HEK293 (cell line): ENCODE data around the gene TNFAIP2.

ENCODE experiments used
- CTCF ChIA-PET: fragments of 350-600 bp; formaldehyde crosslinking; extraction: SDS; loops from one replicate; lab custom pipeline; 2021; ENCODE audit warnings: antibody characterized with exemption; lab: Yijun Ruan, JAX
- POLR2A ChIA-PET: fragments of 300-600 bp; formaldehyde crosslinking; extraction: SDS; loops from one replicate; lab custom pipeline; 2020; ENCODE audit warnings: antibody characterized with exemption, inconsistent platforms; lab: Yijun Ruan, JAX
- H3K27ac ChIP-seq: fragments of 200-500 bp; sonication (Bioruptor generic); 2 replicates; pipeline ENCODE4 v1.5.1; 2014; ENCODE audit warnings: low read depth, low read length, control low read depth, inconsistent platforms; ENCODE audit errors: extremely low read depth
- H3K36me3 ChIP-seq, 2 experiments: fragments of 200-500 bp in 1 of 2; sonication (Bioruptor generic) in 1 of 2; 1 replicate in 1 of 2; 2 replicates in 1 of 2; pipeline ENCODE4 v1.5.1; 2014 to 2017; ENCODE audit warnings: inconsistent platforms in 2 of 2, low read length in 2 of 2; ENCODE audit not compliant: control insufficient read depth in 2 of 2, insufficient read depth in 1 of 2
- H3K4me1 ChIP-seq: fragments of 200-500 bp; sonication (Bioruptor generic); 2 replicates; pipeline ENCODE4 v1.5.1; 2014; ENCODE audit warnings: mild to moderate bottlenecking, low read length, inconsistent platforms; ENCODE audit not compliant: control insufficient read depth, insufficient read depth
- H3K4me3 ChIP-seq: 2 replicates; pipeline ENCODE4 v1.5.1; 2011; ENCODE audit warnings: low read depth, mild to moderate bottlenecking, control low read depth, low read length, moderate library complexity
- H3K9me3 ChIP-seq: fragments of 200-500 bp; sonication (Bioruptor generic); 2 replicates; pipeline ENCODE4 v1.5.1; 2014; ENCODE audit warnings: low read depth, low read length, inconsistent platforms; ENCODE audit not compliant: control insufficient read depth, insufficient read depth
- FEZF1 ChIP-seq: fragments of 450-650 bp; formaldehyde crosslinking; IDR thresholded peaks from 2 replicates; pipeline ENCODE4 v1.5.1; 2016; ENCODE audit warnings: missing biosample characterization, missing genetic modification characterization
- SCRT1 ChIP-seq: fragments of 450-650 bp; formaldehyde crosslinking; IDR thresholded peaks from 2 replicates; pipeline ENCODE4 v1.5.1; 2016; ENCODE audit warnings: missing biosample characterization, missing genetic modification characterization, borderline replicate concordance
- ZNF211 ChIP-seq: fragments of 450-650 bp; formaldehyde crosslinking; IDR thresholded peaks from 2 replicates; pipeline ENCODE4 v1.5.1; 2016; ENCODE audit warnings: low read depth, missing biosample characterization, missing genetic modification characterization
- ZNF324 ChIP-seq: fragments of 450-650 bp; formaldehyde crosslinking; IDR thresholded peaks from 2 replicates; pipeline ENCODE4 v1.5.1; 2016; ENCODE audit warnings: missing biosample characterization, missing genetic modification characterization
- ZNF530 ChIP-seq: fragments of 450-650 bp; formaldehyde crosslinking; IDR thresholded peaks from 2 replicates; pipeline ENCODE4 v1.5.1; 2016; ENCODE audit warnings: low read depth, missing biosample characterization, missing genetic modification characterization
- ZNF544 ChIP-seq: fragments of 450-650 bp; formaldehyde crosslinking; IDR thresholded peaks from 2 replicates; pipeline ENCODE4 v1.5.0; 2017; ENCODE audit warnings: missing biosample characterization, missing genetic modification characterization
- ZNF658 ChIP-seq: fragments of 450-650 bp; formaldehyde crosslinking; IDR thresholded peaks from 2 replicates; pipeline ENCODE4; 2016; ENCODE audit warnings: missing biosample characterization, missing genetic modification characterization
- ZNF843 ChIP-seq: fragments of 450-650 bp; formaldehyde crosslinking; IDR thresholded peaks from 2 replicates; pipeline ENCODE4 v1.5.1; 2016; ENCODE audit warnings: missing biosample characterization, missing genetic modification characterization
- TF ChIP-seq, protein P1 (sequence below): fragments of 450-650 bp; formaldehyde crosslinking; IDR thresholded peaks from 2 replicates; pipeline ENCODE4 v1.5.1; 2017; ENCODE audit warnings: missing biosample characterization, missing genetic modification characterization
- TF ChIP-seq, protein P2 (sequence below): fragments of 450-650 bp; formaldehyde crosslinking; IDR thresholded peaks from 2 replicates; pipeline ENCODE4 v1.5.1; 2016; ENCODE audit warnings: missing biosample characterization, missing genetic modification characterization

TNFAIP2 gene

DNA sequence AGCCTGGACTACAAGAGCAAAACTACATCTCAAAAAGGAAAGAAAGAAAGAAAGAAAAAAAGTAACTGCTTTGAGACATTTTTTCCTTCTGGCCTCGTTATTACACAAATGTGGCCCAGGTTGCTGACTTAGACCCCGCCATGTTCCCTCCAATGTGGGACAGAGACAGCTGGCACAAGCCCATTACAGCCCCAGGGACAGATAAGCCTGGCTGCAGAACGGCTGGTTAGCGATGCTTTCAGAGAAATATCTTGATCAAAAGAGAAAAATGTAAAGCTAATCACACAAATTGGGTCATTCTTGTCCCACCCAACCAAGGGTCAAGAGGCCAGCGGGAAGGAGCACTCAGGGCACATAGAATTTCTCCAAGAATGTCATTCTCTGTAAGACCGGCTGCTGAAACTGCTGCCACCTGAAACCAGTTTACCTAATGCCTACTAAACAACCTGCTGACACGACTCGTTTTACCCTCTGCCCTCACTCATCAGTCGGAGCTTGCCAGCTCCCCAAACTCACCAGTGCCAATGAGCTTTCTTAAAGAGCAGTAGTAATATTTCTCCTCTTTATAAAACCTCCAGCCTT lies 63.1 kb downstream of the TNFAIP2 start:
- Histone ChIP-seq H3K36me3 (no peaks in the 10 kb centered on the region), H3K9me3 (no peaks in the 10 kb centered on the region), H3K27ac (no peak overlapping the region), H3K4me3 (no peak overlapping the region), H3K4me1 (no peaks in the 10 kb centered on the region)
- ChIA-PET CTCF (interaction anchor here (0.6 to 2.6 kb wide), 13 partner anchors 29 to 566 kb away, joined by 3 to 25 read pairs (median 3); partner anchors contain the start of gene AMN), POLR2A (interaction anchor here (0.7 kb wide), 1 partner anchor 76 kb away, joined by 9 read pairs; no protein-coding TSS in a partner anchor)
- TF ChIP-seq SCRT1 (tag by site-specific recombination) = no peak
- no peak for TF ChIP-seq ZNF530
- TF ChIP-seq ZNF211 = no peak
- no peak for TF ChIP-seq ZNF324 (tag by site-specific recombination)
- TF ChIP-seq ZNF843 (tag by site-specific recombination) = no peak
- TF ChIP-seq, protein P1, sequence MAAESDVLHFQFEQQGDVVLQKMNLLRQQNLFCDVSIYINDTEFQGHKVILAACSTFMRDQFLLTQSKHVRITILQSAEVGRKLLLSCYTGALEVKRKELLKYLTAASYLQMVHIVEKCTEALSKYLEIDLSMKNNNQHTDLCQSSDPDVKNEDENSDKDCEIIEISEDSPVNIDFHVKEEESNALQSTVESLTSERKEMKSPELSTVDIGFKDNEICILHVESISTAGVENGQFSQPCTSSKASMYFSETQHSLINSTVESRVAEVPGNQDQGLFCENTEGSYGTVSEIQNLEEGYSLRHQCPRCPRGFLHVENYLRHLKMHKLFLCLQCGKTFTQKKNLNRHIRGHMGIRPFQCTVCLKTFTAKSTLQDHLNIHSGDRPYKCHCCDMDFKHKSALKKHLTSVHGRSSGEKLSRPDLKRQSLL (tag by site-specific recombination) = no peak
- TF ChIP-seq, protein P2, sequence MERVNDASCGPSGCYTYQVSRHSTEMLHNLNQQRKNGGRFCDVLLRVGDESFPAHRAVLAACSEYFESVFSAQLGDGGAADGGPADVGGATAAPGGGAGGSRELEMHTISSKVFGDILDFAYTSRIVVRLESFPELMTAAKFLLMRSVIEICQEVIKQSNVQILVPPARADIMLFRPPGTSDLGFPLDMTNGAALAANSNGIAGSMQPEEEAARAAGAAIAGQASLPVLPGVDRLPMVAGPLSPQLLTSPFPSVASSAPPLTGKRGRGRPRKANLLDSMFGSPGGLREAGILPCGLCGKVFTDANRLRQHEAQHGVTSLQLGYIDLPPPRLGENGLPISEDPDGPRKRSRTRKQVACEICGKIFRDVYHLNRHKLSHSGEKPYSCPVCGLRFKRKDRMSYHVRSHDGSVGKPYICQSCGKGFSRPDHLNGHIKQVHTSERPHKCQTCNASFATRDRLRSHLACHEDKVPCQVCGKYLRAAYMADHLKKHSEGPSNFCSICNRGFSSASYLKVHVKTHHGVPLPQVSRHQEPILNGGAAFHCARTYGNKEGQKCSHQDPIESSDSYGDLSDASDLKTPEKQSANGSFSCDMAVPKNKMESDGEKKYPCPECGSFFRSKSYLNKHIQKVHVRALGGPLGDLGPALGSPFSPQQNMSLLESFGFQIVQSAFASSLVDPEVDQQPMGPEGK (tag by site-specific recombination) = no peak
- no peak for TF ChIP-seq FEZF1 (tag by site-specific recombination)
- no peak for TF ChIP-seq ZNF544 (tag by site-specific recombination)
- TF ChIP-seq ZNF658 = no peak
